ENCODE results near the gene E2F1. TPM values are rescaled to one million over a fixed set of nuclear protein-coding genes. Genes with fewer than 3 reads are reported as not detected.

Gene E2F1
- total and polyA plus RNA-seq, 10 donors = 2.5 to 6.9 (median 5.0) TPM

DNA sequence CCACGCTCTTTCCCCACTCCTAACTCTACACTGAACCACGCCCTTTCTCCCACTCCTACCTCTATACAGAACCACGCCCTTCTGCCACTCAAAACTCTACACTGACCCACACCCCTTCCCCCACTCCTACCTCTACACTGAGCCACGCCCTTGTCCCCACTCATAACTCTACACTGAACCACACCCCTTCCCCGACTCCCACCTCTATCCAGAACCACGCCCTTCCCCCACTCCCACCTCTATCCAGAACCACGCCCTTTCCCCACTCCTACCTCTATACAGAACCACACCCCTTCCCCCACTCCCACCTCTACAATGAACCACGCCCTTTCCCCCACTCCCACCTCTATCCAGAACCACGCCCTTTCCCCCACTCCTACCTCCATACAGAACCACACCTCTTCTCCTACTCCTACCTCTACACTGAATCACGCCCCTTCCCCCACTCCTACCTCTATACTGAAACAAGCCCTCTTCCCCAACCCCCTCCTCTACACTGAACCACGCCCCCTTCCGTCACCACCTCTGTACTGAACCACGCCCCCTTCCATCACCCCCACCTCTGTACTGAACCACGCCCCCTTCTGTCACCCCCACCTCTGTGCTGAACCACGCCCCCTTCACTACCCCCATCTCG is 23.8 kb upstream of the E2F1 start:
- Histone ChIP-seq H3K27me3 (replicated peaks in 1 of 7) (no peaks in the 10 kb centered on the region), H3K9me3 (no peaks in the 10 kb centered on the region), H3K4me3 (no peak overlapping the region), H3K27ac (no peak overlapping the region), H3K4me1 (no peaks in the 10 kb centered on the region), H3K36me3 (peaks cover 0 to 89% (median 61%) of the 10 kb centered on the region in 6 donors)
- intact Hi-C loops (cut with DNase I; ENCODE audit: low total_unique reads) = no loop called here
- WGBS, 5 donors = 83 to 89% (median 88%) methylated on average over 16 of the region's 16 CpGs
- TF ChIP-seq, protein P1, sequence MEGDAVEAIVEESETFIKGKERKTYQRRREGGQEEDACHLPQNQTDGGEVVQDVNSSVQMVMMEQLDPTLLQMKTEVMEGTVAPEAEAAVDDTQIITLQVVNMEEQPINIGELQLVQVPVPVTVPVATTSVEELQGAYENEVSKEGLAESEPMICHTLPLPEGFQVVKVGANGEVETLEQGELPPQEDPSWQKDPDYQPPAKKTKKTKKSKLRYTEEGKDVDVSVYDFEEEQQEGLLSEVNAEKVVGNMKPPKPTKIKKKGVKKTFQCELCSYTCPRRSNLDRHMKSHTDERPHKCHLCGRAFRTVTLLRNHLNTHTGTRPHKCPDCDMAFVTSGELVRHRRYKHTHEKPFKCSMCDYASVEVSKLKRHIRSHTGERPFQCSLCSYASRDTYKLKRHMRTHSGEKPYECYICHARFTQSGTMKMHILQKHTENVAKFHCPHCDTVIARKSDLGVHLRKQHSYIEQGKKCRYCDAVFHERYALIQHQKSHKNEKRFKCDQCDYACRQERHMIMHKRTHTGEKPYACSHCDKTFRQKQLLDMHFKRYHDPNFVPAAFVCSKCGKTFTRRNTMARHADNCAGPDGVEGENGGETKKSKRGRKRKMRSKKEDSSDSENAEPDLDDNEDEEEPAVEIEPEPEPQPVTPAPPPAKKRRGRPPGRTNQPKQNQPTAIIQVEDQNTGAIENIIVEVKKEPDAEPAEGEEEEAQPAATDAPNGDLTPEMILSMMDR (IDR thresholded peaks at IDR 0.05 in 8 of 11, conservative IDR thresholded peaks at IDR 0.05 in 3 of 11) = no peak
- no peak for TF ChIP-seq POLR2AphosphoS5 (IDR thresholded peaks at IDR 0.05)
- no peak for TF ChIP-seq POLR2A (IDR thresholded peaks at IDR 0.05)
- no peak for DNase-seq

DNA sequence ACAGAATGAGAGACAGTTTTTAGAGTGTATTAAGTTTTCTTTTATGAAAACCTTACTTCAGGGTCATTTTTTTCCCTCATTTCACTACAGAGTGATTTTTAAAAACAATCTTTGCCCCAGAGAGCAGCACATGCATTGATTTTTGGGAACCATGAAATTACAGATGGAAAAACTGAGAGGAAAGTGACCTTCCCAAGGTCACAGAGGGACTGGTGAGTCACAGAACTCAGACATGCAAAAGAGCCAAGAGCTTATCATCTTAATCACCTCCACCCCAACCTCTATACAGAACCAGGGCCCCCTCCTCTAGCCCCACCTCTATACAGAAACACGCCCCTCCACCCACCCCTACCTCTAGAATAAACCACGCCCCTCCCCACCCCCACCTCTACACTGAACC is 23.2 kb upstream of the E2F1 start:
- no peak overlapping the region for H3K4me3 ChIP-seq
- no peak for DNase-seq
- peaks cover 0 to 87% (median 56%) of the 10 kb centered on the region in 6 donors for H3K36me3 ChIP-seq
- intact Hi-C loops (cut with DNase I; ENCODE audit: low total_unique reads) = no loop called here
- WGBS, 5 donors = 87 to 100% (median 91%) methylated on average over 2 of the region's 2 CpGs
- H3K27ac ChIP-seq = no peak overlapping the region
- H3K9me3 ChIP-seq = no peaks in the 10 kb centered on the region
- H3K27me3 ChIP-seq (replicated peaks in 1 of 7) = no peaks in the 10 kb centered on the region
- TF ChIP-seq, protein P1 (IDR thresholded peaks at IDR 0.05 in 8 of 11, conservative IDR thresholded peaks at IDR 0.05 in 3 of 11) = no peak
- TF ChIP-seq POLR2AphosphoS5 (IDR thresholded peaks at IDR 0.05) (no peak), POLR2A (IDR thresholded peaks at IDR 0.05) (no peak)
- no peaks in the 10 kb centered on the region for H3K4me1 ChIP-seq

DNA sequence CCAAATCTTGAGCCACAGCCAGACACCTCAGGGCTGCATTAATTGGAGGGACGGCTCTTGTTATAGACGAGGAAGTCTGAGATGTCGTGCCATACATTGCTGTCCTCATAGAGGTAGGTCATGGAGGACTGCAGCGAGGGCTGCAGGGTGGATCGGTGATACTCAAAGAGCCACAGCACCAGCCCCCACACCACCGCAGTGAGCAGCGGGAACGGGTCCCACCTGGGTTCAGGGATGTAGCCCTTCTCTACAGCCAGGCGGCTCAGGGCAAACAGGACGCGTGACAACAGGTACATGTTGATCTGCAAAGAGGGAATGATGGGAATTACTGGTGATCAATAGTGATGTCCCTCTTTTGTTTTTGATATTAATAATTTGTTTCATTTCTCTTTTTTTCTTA is 21.5 kb upstream of the E2F1 start:
- intact Hi-C loops (cut with DNase I; ENCODE audit: low total_unique reads) = no loop called here
- DNase-seq = no peak
- Histone ChIP-seq H3K4me3 (no peak overlapping the region), H3K27me3 (replicated peaks in 1 of 7) (no peaks in the 10 kb centered on the region), H3K27ac (no peak overlapping the region), H3K9me3 (no peaks in the 10 kb centered on the region), H3K36me3 (peaks cover 0 to 81% (median 40%) of the 10 kb centered on the region in 6 donors), H3K4me1 (no peaks in the 10 kb centered on the region)
- TF ChIP-seq POLR2AphosphoS5 (IDR thresholded peaks at IDR 0.05) (no peak), POLR2A (IDR thresholded peaks at IDR 0.05) (no peak)
- TF ChIP-seq, protein P1 (IDR thresholded peaks at IDR 0.05 in 8 of 11, conservative IDR thresholded peaks at IDR 0.05 in 3 of 11) = no peak
- 88 to 93% (median 91%) methylated on average over 11 of the region's 11 CpGs for WGBS, 5 donors

DNA sequence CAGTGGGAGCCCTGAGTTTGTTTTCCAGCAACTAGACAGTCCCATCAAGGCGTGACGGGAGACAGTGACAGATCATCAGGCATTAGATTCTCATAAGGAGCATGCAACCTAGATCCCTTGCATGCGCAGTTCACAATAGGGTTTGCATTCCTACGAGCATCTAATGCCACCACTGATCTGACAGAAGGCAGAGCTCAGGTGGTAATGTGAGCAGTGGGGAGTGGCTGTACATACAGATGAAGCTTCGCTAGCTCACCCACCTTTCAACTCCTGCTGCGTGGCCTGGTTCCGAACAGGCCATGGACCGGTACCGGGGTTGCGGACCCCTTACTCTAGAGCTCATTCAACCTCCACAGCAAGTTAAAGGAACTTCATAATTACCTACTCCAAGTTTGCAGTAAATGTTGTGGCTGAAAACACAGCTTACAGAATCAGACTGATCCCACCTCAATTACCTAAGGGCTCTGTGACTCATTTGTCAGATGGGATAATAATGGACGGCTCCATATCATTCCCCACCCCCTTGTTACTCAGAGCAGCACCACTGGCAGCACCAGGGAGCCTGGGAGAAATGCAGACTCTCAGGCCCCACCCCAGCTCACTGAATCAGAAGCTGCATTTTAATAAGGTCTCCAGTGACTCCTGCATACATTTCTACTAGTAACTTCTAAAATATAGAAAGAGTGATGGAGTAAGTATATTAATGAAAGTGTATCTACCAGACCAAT is 18.2 kb upstream of the E2F1 start:
- no peaks in the 10 kb centered on the region for H3K4me1 ChIP-seq
- H3K36me3 ChIP-seq = peaks cover 0 to 56% (median 22%) of the 10 kb centered on the region in 6 donors
- intact Hi-C loops (cut with DNase I; ENCODE audit: low total_unique reads) = no loop called here
- H3K4me3 ChIP-seq = no peak overlapping the region
- H3K27me3 ChIP-seq (replicated peaks in 1 of 7) = no peaks in the 10 kb centered on the region
- WGBS, 5 donors = 90 to 97% (median 96%) methylated on average over 11 of the region's 11 CpGs
- no peak overlapping the region for H3K27ac ChIP-seq
- TF ChIP-seq POLR2AphosphoS5 (IDR thresholded peaks at IDR 0.05) = no peak
- TF ChIP-seq, protein P1 (IDR thresholded peaks at IDR 0.05 in 8 of 11, conservative IDR thresholded peaks at IDR 0.05 in 3 of 11) = no peak
- TF ChIP-seq POLR2A (IDR thresholded peaks at IDR 0.05) = no peak
- no peak for DNase-seq
- H3K9me3 ChIP-seq = peaks cover 0 to 8% (median 0%) of the 10 kb centered on the region in 8 donors

Data from spleen (tissue), 11 donors.